WTC11 (cell line): Measurements from ENCODE around the gene ENTPD6. TPM values are rescaled to one million over a fixed set of nuclear protein-coding genes. Genes with fewer than 3 reads are reported as not detected.

Experiments
- ATAC-seq: fragments of 200-7000 bp; cut with Tn5 transposase; 2 replicates; pipeline ENCODE4 v1.10.0; 2021; ENCODE audit warnings: mild to moderate bottlenecking, moderate library complexity
- CTCF ChIA-PET: fragments of 300-600 bp; sonication (Branson Sonifier 250); formaldehyde crosslinking; loops from one replicate; lab custom pipeline; 2021; ENCODE audit warnings: antibody characterized with exemption; lab: Charles Lee
- POLR2A ChIA-PET: fragments of 350-600 bp; sonication (Branson Sonifier 250); formaldehyde crosslinking; loops from one replicate; lab custom pipeline; 2021; ENCODE audit warnings: antibody characterized with exemption; lab: Charles Lee
- DNase-seq: peaks from one replicate; pipeline ENCODE4 v3.0.0; 2021; ENCODE audit warnings: low spot score
- H3K27ac Mint-ChIP-seq: 2 replicates; pipeline ENCODE4 v1.8.0; 2021; ENCODE audit warnings: mixed read lengths
- H3K27me3 Mint-ChIP-seq: 2 replicates; pipeline ENCODE4 v1.8.0; 2021; ENCODE audit warnings: low read depth, mild to moderate bottlenecking, moderate library complexity, mixed read lengths
- H3K36me3 Mint-ChIP-seq: 2 replicates; pipeline ENCODE4 v1.8.0; 2021; ENCODE audit warnings: mixed read lengths
- H3K4me1 Mint-ChIP-seq: 2 replicates; pipeline ENCODE4 v1.8.0; 2022; ENCODE audit warnings: mixed read lengths
- H3K4me3 Mint-ChIP-seq: 2 replicates; pipeline ENCODE4 v1.8.0; 2021; ENCODE audit warnings: mild to moderate bottlenecking, moderate library complexity, mixed read lengths
- H3K9me3 Mint-ChIP-seq: 2 replicates; pipeline ENCODE4 v1.8.0; 2021; ENCODE audit warnings: mixed read lengths
- AR ChIP-seq: fragments of 250-450 bp; sonication (Bioruptor Pico); IDR thresholded peaks from 2 replicates; pipeline ENCODE4 v1.9.0; 2021; ENCODE audit warnings: mild to moderate bottlenecking
- E2F1 ChIP-seq: sonication (generic); formaldehyde crosslinking; IDR thresholded peaks from 2 replicates; pipeline ENCODE4 v1.8.0; 2022; ENCODE audit warnings: mild to moderate bottlenecking, missing genetic modification reagents
- FOXJ3 ChIP-seq: sonication (generic); formaldehyde crosslinking; IDR thresholded peaks from 2 replicates; pipeline ENCODE4 v1.9.0; 2021; ENCODE audit warnings: missing genetic modification reagents, mild to moderate bottlenecking, borderline replicate concordance
- FOXP1 ChIP-seq: sonication (generic); formaldehyde crosslinking; IDR thresholded peaks from 2 replicates; pipeline ENCODE4 v1.8.0; 2022; ENCODE audit warnings: missing genetic modification reagents, mild to moderate bottlenecking, moderate library complexity, borderline replicate concordance
- GABPB1 ChIP-seq: sonication (generic); formaldehyde crosslinking; IDR thresholded peaks from 2 replicates; pipeline ENCODE4 v1.8.1; 2023; ENCODE audit warnings: mild to moderate bottlenecking, missing genetic modification reagents
- HMGA2 ChIP-seq: fragments of 250-450 bp; sonication (Bioruptor Pico); IDR thresholded peaks from 2 replicates; pipeline ENCODE4 v1.4.0; 2021; ENCODE audit warnings: mild to moderate bottlenecking, moderate library complexity
- MYBL2 ChIP-seq: sonication (generic); formaldehyde crosslinking; IDR thresholded peaks from 2 replicates; pipeline ENCODE4 v1.8.1; 2023; ENCODE audit warnings: mild to moderate bottlenecking, moderate library complexity, missing genetic modification reagents
- NFATC4 ChIP-seq: fragments of 250-450 bp; sonication (Bioruptor Pico); IDR thresholded peaks from 2 replicates; pipeline ENCODE4 v1.9.0; 2021; ENCODE audit warnings: mild to moderate bottlenecking
- NFYB ChIP-seq: sonication (generic); formaldehyde crosslinking; conservative IDR thresholded peaks from 2 replicates; pipeline ENCODE4 v1.8.0; 2022; ENCODE audit warnings: low read depth, missing genetic modification reagents
- SMAD3 ChIP-seq: sonication (generic); formaldehyde crosslinking; IDR thresholded peaks from 2 replicates; pipeline ENCODE4 v1.8.0; 2022; ENCODE audit warnings: missing genetic modification reagents, mild to moderate bottlenecking, borderline replicate concordance
- ZNF232 ChIP-seq: sonication (generic); formaldehyde crosslinking; IDR thresholded peaks from 2 replicates; pipeline ENCODE4 v1.8.0; 2022; ENCODE audit warnings: mild to moderate bottlenecking, missing genetic modification reagents
- ZNF281 ChIP-seq: sonication (generic); formaldehyde crosslinking; IDR thresholded peaks from 2 replicates; pipeline ENCODE4 v1.8.0; 2023; ENCODE audit warnings: mild to moderate bottlenecking, missing genetic modification reagents
- total RNA-seq: library from RNA; stranded (reverse); gene quantifications from 3 replicates; pipeline ENCODE4 v1.2.3, GENCODE V29; 2021
- TF ChIP-seq, protein P1 (sequence below): fragments of 200-600 bp; IDR thresholded peaks from 2 replicates; pipeline ENCODE4 v1.8.0; 2022; ENCODE audit warnings: antibody characterized with exemption
- TF ChIP-seq, protein P2 (sequence below): fragments of 250-450 bp; sonication (Bioruptor Pico); IDR thresholded peaks from 2 replicates; pipeline ENCODE4 v1.9.0; 2021; ENCODE audit warnings: mild to moderate bottlenecking, borderline replicate concordance
- TF ChIP-seq, protein P3 (sequence below): sonication (generic); formaldehyde crosslinking; IDR thresholded peaks from 2 replicates; pipeline ENCODE4 v1.8.1; 2022; ENCODE audit warnings: mild to moderate bottlenecking, moderate library complexity, missing genetic modification reagents
- TF ChIP-seq, protein P4 (sequence below): sonication (generic); formaldehyde crosslinking; IDR thresholded peaks from 2 replicates; pipeline ENCODE4 v1.8.0; 2023; ENCODE audit warnings: missing genetic modification reagents

ENTPD6 gene
- total RNA-seq, 1 experiment from 2014 or later, result 56.9 TPM

DNA sequence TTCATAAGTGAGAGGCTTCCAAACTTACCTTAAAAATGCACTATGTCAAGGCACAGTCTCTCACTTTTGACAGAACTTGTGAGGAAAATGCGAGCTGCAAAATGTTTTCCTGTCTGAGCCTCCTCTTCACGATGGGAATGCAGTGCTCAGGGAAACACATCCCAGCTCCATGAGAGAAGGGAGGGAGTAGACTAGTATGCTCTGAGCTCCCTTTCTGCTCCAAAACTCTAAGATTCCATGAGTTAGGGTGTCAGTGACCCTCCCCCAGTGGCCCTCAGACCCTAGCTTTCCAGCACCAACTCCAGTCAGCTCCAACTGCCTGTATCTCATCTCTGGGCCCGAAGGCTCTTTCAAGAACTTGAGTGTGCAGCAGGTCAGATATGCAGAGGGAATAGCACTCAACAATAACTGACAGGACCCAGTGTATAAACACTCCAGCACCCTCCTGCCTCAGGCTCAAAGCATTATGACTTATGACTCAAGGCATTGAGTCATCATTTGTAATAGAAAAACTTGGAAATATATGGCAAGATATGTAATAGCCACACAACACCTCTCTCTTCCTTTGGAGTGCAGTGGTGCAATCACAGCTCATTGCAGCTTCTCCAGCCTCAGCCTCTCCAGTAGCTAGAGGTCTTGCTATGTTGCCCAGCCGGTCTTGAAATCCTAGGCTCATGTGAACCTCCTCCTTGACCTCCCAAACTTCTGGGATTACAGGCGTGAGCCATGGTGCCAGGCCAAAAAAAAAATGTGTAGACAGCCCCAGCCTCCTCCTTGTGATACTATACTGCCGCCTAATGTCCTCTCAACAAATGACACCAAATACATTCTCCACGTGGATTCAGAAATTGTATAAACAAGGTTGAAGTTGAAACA, 16.7 kb upstream of the ENTPD6 start:
- H3K36me3 Mint-ChIP-seq, result no peaks in the 10 kb centered on the region
- H3K27me3 Mint-ChIP-seq, result peaks cover 27% of the 10 kb centered on the region
- CTCF ChIA-PET, result interaction anchor here (0.5 to 1.3 kb wide), 6 partner anchors 96 to 244 kb away, joined by 3 to 7 read pairs (median 4); partner anchors contain the start of gene VSX1
- 0 out of 2 replicates have a peak, but pooled peaks have one; percentile 30 for TF ChIP-seq GABPB1 (CRISPR knock-in tag)
- no peak for TF ChIP-seq MYBL2 (CRISPR knock-in tag)
- TF ChIP-seq, protein P1, sequence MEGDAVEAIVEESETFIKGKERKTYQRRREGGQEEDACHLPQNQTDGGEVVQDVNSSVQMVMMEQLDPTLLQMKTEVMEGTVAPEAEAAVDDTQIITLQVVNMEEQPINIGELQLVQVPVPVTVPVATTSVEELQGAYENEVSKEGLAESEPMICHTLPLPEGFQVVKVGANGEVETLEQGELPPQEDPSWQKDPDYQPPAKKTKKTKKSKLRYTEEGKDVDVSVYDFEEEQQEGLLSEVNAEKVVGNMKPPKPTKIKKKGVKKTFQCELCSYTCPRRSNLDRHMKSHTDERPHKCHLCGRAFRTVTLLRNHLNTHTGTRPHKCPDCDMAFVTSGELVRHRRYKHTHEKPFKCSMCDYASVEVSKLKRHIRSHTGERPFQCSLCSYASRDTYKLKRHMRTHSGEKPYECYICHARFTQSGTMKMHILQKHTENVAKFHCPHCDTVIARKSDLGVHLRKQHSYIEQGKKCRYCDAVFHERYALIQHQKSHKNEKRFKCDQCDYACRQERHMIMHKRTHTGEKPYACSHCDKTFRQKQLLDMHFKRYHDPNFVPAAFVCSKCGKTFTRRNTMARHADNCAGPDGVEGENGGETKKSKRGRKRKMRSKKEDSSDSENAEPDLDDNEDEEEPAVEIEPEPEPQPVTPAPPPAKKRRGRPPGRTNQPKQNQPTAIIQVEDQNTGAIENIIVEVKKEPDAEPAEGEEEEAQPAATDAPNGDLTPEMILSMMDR, result peak; percentile 41; the same call in 1 of the 2 replicates
- peaks cover 37% of the 10 kb centered on the region for H3K9me3 Mint-ChIP-seq
- H3K4me1 Mint-ChIP-seq, result no peaks in the 10 kb centered on the region
- POLR2A ChIA-PET, result interaction anchor here (0.6 kb wide), 1 partner anchor 53 kb away, joined by 3 read pairs; no protein-coding TSS in a partner anchor
- DNase-seq, result no peak
- H3K27ac Mint-ChIP-seq, result no peak overlapping the region
- peak; percentile 83 for ATAC-seq
- H3K4me3 Mint-ChIP-seq, result no peak overlapping the region

- DNase-seq (no peak), ATAC-seq (no peak)
- ChIA-PET CTCF (interaction anchor here (1.3 kb wide), 2 partner anchors 97 to 102 kb away, joined by 5 to 7 read pairs; partner anchors contain the start of gene VSX1), POLR2A (no interaction called here)
- H3K27me3 Mint-ChIP-seq, result peaks cover 34% of the 10 kb centered on the region
- peaks cover 36% of the 10 kb centered on the region for H3K9me3 Mint-ChIP-seq
- H3K4me3 Mint-ChIP-seq, result no peak overlapping the region
- no peaks in the 10 kb centered on the region for H3K4me1 Mint-ChIP-seq
- no peak overlapping the region for H3K27ac Mint-ChIP-seq
- no peaks in the 10 kb centered on the region for H3K36me3 Mint-ChIP-seq
- TF ChIP-seq SMAD3 (CRISPR knock-in tag), result no peak
- TF ChIP-seq NFATC4 (CRISPR knock-in tag), result no peak
- TF ChIP-seq, protein P2, sequence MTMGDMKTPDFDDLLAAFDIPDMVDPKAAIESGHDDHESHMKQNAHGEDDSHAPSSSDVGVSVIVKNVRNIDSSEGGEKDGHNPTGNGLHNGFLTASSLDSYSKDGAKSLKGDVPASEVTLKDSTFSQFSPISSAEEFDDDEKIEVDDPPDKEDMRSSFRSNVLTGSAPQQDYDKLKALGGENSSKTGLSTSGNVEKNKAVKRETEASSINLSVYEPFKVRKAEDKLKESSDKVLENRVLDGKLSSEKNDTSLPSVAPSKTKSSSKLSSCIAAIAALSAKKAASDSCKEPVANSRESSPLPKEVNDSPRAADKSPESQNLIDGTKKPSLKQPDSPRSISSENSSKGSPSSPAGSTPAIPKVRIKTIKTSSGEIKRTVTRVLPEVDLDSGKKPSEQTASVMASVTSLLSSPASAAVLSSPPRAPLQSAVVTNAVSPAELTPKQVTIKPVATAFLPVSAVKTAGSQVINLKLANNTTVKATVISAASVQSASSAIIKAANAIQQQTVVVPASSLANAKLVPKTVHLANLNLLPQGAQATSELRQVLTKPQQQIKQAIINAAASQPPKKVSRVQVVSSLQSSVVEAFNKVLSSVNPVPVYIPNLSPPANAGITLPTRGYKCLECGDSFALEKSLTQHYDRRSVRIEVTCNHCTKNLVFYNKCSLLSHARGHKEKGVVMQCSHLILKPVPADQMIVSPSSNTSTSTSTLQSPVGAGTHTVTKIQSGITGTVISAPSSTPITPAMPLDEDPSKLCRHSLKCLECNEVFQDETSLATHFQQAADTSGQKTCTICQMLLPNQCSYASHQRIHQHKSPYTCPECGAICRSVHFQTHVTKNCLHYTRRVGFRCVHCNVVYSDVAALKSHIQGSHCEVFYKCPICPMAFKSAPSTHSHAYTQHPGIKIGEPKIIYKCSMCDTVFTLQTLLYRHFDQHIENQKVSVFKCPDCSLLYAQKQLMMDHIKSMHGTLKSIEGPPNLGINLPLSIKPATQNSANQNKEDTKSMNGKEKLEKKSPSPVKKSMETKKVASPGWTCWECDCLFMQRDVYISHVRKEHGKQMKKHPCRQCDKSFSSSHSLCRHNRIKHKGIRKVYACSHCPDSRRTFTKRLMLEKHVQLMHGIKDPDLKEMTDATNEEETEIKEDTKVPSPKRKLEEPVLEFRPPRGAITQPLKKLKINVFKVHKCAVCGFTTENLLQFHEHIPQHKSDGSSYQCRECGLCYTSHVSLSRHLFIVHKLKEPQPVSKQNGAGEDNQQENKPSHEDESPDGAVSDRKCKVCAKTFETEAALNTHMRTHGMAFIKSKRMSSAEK, result no peak
- TF ChIP-seq FOXJ3 (CRISPR knock-in tag), result no peak
- TF ChIP-seq FOXP1 (CRISPR knock-in tag), result no peak
- no peak for TF ChIP-seq HMGA2 (CRISPR knock-in tag)
- TF ChIP-seq, protein P3, sequence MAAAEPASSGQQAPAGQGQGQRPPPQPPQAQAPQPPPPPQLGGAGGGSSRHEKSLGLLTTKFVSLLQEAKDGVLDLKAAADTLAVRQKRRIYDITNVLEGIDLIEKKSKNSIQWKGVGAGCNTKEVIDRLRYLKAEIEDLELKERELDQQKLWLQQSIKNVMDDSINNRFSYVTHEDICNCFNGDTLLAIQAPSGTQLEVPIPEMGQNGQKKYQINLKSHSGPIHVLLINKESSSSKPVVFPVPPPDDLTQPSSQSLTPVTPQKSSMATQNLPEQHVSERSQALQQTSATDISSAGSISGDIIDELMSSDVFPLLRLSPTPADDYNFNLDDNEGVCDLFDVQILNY (CRISPR knock-in tag), result no peak
- no peak for TF ChIP-seq ZNF281 (CRISPR knock-in tag)
- no peak for TF ChIP-seq NFYB
- no peak for TF ChIP-seq E2F1
- TF ChIP-seq, protein P4, sequence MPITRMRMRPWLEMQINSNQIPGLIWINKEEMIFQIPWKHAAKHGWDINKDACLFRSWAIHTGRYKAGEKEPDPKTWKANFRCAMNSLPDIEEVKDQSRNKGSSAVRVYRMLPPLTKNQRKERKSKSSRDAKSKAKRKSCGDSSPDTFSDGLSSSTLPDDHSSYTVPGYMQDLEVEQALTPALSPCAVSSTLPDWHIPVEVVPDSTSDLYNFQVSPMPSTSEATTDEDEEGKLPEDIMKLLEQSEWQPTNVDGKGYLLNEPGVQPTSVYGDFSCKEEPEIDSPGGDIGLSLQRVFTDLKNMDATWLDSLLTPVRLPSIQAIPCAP (CRISPR knock-in tag), result no peak
- TF ChIP-seq ZNF232, result no peak
- TF ChIP-seq AR (CRISPR knock-in tag), result no peak
These were observed 15.9 kb upstream of the ENTPD6 start for GRCh38 chr20:25179439-25180089.
